Thyroid gland (tissue), 4 donors: ENCODE data around the gene FAM120B.

Experiments
- CTCF ChIP-seq, 6 experiments: fragments of 200-600 bp in 3 of 6; fragments of 450-650 bp in 3 of 6; sonication (generic) in 3 of 6; IDR thresholded peaks; one replicate each; pipeline ENCODE4 v1.5.1; 2016 to 2019; ENCODE audit warnings: antibody characterized with exemption in 6 of 6, mild to moderate bottlenecking in 2 of 6, inconsistent platforms in 1 of 6, moderate library complexity in 1 of 6
- POLR2A ChIP-seq, 2 donors: fragments of 450-650 bp; IDR thresholded peaks; one replicate each; pipeline ENCODE4 v1.6.1; 2017; ENCODE audit warnings: antibody characterized with exemption in 2 of 2, mild to moderate bottlenecking in 2 of 2, moderate library complexity in 1 of 2

- no peak for TF ChIP-seq CTCF (IDR thresholded peaks at IDR 0.05)
- no peak for TF ChIP-seq POLR2A (IDR thresholded peaks at IDR 0.05)
Observed at GRCh38 chr6:170437719-170438401, 131.3 kb downstream of the FAM120B start.
